Activated CD4-positive, alpha-beta memory T cell treated with anti-CD3 and anti-CD28 coated beads for 36 hours (primary cell): ENCODE measurements around the gene CDH5. TPM values are rescaled to one million over a fixed set of nuclear protein-coding genes. Genes with fewer than 3 reads are reported as not detected.

Experiments
- CTCF ChIA-PET: fragments of 350-600 bp; sonication (Branson Sonifier 250); formaldehyde crosslinking; loops from one replicate; lab custom pipeline; 2021; ENCODE audit warnings: antibody characterized with exemption, inconsistent platforms; lab: Charles Lee
- POLR2A ChIA-PET: fragments of 350-600 bp; sonication (Branson Sonifier 250); formaldehyde crosslinking; loops from one replicate; lab custom pipeline; 2021; ENCODE audit warnings: antibody characterized with exemption; lab: Charles Lee
- DNase-seq: peaks from one replicate; pipeline ENCODE4 v3.0.0-alpha.2; 2020
- H3K27ac Mint-ChIP-seq: one replicate; pipeline ENCODE4 v1.8.0; 2021; ENCODE audit warnings: mixed read lengths
- H3K27me3 Mint-ChIP-seq: one replicate; pipeline ENCODE4 v1.8.0; 2021; ENCODE audit warnings: mixed read lengths
- H3K36me3 Mint-ChIP-seq: one replicate; pipeline ENCODE4 v1.8.0; 2021; ENCODE audit warnings: mixed read lengths
- H3K4me1 Mint-ChIP-seq: one replicate; pipeline ENCODE4 v1.8.0; 2021; ENCODE audit warnings: low read depth, mixed read lengths
- H3K4me3 Mint-ChIP-seq: one replicate; pipeline ENCODE4 v1.8.0; 2021; ENCODE audit warnings: mild to moderate bottlenecking, mixed read lengths
- H3K9me3 Mint-ChIP-seq: one replicate; pipeline ENCODE4 v1.8.0; 2021; ENCODE audit warnings: mixed read lengths
- intact Hi-C: fragments of 100-400 bp; cut with micrococcal nuclease; formaldehyde crosslinking; loops from one replicate; pipeline ENCODE4 v1.15.1; 2023
- total RNA-seq, 2 experiments: library from RNA; stranded (reverse); gene quantifications; one replicate each; pipeline ENCODE4 v1.2.3, GENCODE V29; 2021

Gene CDH5
- total RNA-seq, 2 experiments from 2014 or later = not detected

DNA sequence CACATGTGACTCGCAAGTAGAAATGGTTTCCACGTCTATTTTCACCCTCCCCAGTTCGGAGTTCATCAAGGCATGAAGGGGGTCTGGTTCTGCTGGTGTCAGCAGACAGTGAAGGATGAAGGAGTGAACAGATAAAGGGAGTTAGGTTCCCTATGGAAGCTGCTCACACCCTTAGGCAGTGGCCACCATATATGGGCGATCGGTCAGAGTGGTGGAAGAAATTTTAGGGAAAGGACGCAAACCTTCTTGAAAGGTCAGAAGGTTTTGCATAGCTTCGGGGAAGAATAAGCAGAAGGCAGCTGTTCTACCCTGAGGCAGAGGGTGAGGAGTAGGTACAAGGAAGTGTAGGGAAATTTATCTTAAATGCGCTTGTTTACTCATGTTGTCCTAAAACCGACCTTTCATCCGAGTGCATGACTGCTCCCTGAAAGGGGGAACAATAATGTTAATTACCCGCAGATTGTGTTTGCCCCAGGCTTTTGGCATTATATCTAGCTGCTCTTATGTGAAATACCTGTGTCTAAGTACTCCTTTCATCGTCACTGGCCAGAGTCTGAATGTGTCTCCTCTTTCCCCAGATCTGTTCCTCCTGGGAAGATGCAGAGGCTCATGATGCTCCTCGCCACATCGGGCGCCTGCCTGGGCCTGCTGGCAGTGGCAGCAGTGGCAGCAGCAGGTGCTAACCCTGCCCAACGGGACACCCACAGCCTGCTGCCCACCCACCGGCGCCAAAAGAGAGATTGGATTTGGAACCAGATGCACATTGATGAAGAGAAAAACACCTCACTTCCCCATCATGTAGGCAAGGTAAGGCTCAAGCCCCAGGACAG is 12.5 kb downstream of the CDH5 start:
- intact Hi-C loops = no loop called here
- no peak overlapping the region for H3K27ac Mint-ChIP-seq
- DNase-seq = no peak
- no peaks in the 10 kb centered on the region for H3K4me1 Mint-ChIP-seq
- no peak overlapping the region for H3K4me3 Mint-ChIP-seq
- H3K9me3 Mint-ChIP-seq = peaks cover 4% of the 10 kb centered on the region
- ChIA-PET POLR2A (no interaction called here), CTCF (interaction anchor here (0.5 kb wide), 1 partner anchor 96 kb away, joined by 4 read pairs; no protein-coding TSS in a partner anchor)
- no peaks in the 10 kb centered on the region for H3K36me3 Mint-ChIP-seq
- no peaks in the 10 kb centered on the region for H3K27me3 Mint-ChIP-seq

DNA sequence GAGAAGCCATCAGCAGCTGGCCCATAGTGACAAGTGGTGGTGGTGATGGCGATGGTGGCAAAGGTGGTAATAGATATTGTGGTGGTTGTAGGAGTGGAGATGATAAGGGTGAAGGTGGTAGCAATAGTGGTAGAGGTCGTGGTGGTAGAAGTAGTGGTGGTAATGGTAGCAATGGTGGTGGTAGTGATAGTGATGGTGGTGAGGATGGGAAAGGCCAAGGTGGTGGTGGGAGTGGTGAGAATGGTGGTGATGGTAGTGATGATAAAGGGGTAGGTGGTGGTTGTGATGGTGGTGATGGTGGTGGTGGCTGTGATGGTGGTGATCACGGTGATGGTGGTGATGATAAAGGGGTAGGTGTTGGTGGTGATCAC is 13.1 kb downstream of the CDH5 start:
- CTCF ChIA-PET = no interaction called here
- POLR2A ChIA-PET = no interaction called here
- H3K4me3 Mint-ChIP-seq = no peak overlapping the region
- no peaks in the 10 kb centered on the region for H3K36me3 Mint-ChIP-seq
- H3K9me3 Mint-ChIP-seq = peaks cover 4% of the 10 kb centered on the region
- no peaks in the 10 kb centered on the region for H3K27me3 Mint-ChIP-seq
- no peaks in the 10 kb centered on the region for H3K4me1 Mint-ChIP-seq
- no peak for DNase-seq
- intact Hi-C loops = no loop called here
- no peak overlapping the region for H3K27ac Mint-ChIP-seq

DNA sequence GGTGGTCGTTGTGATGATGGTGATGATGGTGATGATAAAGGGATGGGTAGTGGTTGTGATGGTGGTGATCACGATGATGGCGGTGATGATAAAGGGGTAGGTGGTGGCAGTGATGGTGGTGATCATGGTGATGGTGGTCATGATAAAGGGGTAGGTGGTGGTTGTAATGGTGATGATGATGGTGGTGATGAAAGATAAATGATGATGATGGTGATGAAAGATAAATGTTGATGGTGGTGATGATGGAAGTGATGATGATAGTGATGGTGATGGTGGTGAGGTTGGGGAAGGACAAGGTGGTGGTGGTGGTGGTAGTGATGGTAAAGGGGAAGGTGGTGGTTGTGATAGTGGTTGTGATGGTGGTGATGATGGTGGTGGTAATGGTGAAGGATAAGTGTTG is 13.9 kb downstream of the CDH5 start:
- H3K36me3 Mint-ChIP-seq = no peaks in the 10 kb centered on the region
- ChIA-PET CTCF (interaction anchor here (0.7 kb wide), 1 partner anchor 35 kb away, joined by 3 read pairs; no protein-coding TSS in a partner anchor), POLR2A (no interaction called here)
- intact Hi-C loops = no loop called here
- H3K27me3 Mint-ChIP-seq = no peaks in the 10 kb centered on the region
- no peak for DNase-seq
- no peak overlapping the region for H3K27ac Mint-ChIP-seq
- no peak overlapping the region for H3K4me3 Mint-ChIP-seq
- H3K4me1 Mint-ChIP-seq = no peaks in the 10 kb centered on the region
- peaks cover 4% of the 10 kb centered on the region for H3K9me3 Mint-ChIP-seq

DNA sequence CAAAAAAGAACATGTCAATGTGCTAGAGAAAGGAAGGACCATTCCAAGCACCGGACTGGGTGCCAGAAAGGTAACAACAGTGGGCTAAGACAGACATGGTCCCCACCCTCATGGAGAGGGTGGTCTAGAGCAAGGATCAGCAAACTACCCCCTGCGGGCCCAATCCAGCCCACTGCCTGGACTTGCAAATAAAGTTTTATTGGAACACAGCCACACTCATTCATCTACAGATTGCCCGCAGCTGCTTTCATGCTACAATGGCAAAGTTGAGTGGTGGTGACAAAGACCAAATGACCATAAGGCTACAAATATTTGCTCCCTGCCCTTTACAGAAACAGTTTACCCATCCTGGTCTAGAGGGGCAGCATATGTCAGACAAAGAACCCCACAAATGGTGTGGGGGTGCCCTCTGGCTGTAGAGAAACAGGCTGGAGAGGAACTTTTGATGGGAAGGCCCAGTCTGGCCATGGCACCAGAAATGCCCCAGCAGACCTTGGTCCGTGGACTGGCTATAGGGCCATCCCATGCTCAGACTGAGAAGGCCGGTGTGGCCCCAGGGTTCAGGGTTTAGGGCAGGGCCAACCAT is 15.2 kb downstream of the CDH5 start:
- intact Hi-C loops = no loop called here
- H3K27ac Mint-ChIP-seq = no peak overlapping the region
- H3K36me3 Mint-ChIP-seq = no peaks in the 10 kb centered on the region
- peaks cover 4% of the 10 kb centered on the region for H3K9me3 Mint-ChIP-seq
- no peaks in the 10 kb centered on the region for H3K27me3 Mint-ChIP-seq
- H3K4me1 Mint-ChIP-seq = no peaks in the 10 kb centered on the region
- ChIA-PET CTCF (interaction anchor here (0.8 kb wide), 1 partner anchor 24 kb away, joined by 3 read pairs; no protein-coding TSS in a partner anchor), POLR2A (no interaction called here)
- no peak overlapping the region for H3K4me3 Mint-ChIP-seq
- DNase-seq = no peak

DNA sequence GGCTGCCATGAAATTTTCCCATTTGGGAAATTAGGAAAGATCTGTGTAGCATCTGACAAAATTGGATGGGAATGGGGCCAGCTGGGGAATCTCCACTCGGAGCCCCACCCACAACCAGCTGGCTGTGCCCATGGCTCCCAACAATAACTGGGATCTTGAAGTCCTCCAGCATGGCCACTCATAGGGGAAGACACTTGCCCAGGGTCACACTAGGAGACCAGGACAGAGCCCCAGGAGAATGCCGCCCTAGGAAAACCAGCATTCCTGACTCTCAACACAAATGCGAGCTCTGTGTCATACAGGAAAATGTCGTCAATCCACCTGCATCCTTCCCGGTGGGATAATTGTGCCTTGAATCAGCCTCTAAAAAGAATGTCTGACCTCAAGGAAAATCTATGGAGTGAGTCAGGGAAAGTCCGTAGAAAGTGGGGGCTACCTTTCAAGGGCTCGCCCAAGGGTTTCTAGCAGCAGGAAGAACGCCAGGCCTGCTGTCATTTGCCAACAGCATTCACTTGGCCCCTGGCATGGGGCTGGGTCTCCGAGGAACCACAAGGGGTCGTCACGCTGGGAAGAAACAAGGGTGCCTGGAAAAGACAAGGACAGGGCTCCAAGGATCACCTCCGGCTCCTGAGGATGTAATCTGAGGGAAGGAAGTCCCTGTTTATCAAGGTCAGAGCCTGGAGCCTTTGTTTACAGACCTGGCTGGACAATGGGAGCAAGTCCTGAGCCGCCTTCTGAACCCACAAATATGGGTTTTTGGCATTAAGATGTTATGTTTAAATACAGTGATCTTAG is 15.9 kb downstream of the CDH5 start:
- Mint-ChIP-seq H3K4me3 (no peak overlapping the region), H3K27me3 (no peaks in the 10 kb centered on the region), H3K36me3 (no peaks in the 10 kb centered on the region), H3K4me1 (no peaks in the 10 kb centered on the region), H3K27ac (no peak overlapping the region), H3K9me3 (peaks cover 4% of the 10 kb centered on the region)
- ChIA-PET CTCF (no interaction called here), POLR2A (no interaction called here)
- no peak for DNase-seq
- intact Hi-C loops = no loop called here

GRCh38 chr16:66382966-66383299 is 16.4 kb downstream of the CDH5 start:
- peaks cover 4% of the 10 kb centered on the region for H3K9me3 Mint-ChIP-seq
- ChIA-PET POLR2A (no interaction called here), CTCF (no interaction called here)
- DNase-seq = no peak
- intact Hi-C loops = no loop called here
- H3K27ac Mint-ChIP-seq = no peak overlapping the region
- H3K27me3 Mint-ChIP-seq = no peaks in the 10 kb centered on the region
- no peaks in the 10 kb centered on the region for H3K36me3 Mint-ChIP-seq
- H3K4me3 Mint-ChIP-seq = no peak overlapping the region
- H3K4me1 Mint-ChIP-seq = no peaks in the 10 kb centered on the region

DNA sequence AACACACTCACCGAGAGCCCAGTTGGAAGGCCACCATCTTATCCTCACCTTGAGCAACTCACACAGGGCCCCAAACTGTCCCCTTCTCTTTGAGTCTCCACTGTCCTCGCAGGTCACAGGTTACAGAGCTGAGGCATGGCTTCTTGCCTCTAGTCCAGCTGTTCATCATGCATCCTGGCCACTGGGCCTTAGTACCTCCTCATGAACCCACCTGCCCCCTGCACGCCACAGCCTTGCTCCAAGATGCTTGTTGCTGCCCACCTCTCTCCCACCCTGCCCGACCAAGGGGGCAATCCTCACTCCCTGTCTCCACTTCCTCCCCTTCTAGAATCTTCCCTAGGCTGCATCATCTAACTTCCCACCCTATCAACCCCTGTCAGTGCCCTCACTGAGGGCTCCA is 17.1 kb downstream of the CDH5 start:
- Mint-ChIP-seq H3K4me3 (no peak overlapping the region), H3K27ac (no peak overlapping the region), H3K27me3 (no peaks in the 10 kb centered on the region), H3K36me3 (no peaks in the 10 kb centered on the region), H3K4me1 (no peaks in the 10 kb centered on the region), H3K9me3 (peaks cover 4% of the 10 kb centered on the region)
- intact Hi-C loops = no loop called here
- ChIA-PET CTCF (no interaction called here), POLR2A (interaction anchor here (0.6 kb wide), 1 partner anchor 252 kb away, joined by 3 read pairs; no protein-coding TSS in a partner anchor)
- no peak for DNase-seq

GRCh38 chr16:66385415-66385814 is 18.9 kb downstream of the CDH5 start:
- Mint-ChIP-seq H3K9me3 (no peaks in the 10 kb centered on the region), H3K4me3 (no peak overlapping the region), H3K4me1 (no peaks in the 10 kb centered on the region), H3K36me3 (no peaks in the 10 kb centered on the region), H3K27ac (no peak overlapping the region), H3K27me3 (no peaks in the 10 kb centered on the region)
- CTCF ChIA-PET = interaction anchor here (1.1 to 1.6 kb wide), 2 partner anchors 28 to 43 kb away, joined by 6 to 7 read pairs; no protein-coding TSS in a partner anchor
- DNase-seq = no peak
- intact Hi-C loops = no loop called here
- POLR2A ChIA-PET = no interaction called here

GRCh38 chr16:66386629-66387622 is 20.4 kb downstream of the CDH5 start:
- H3K4me3 Mint-ChIP-seq = no peak overlapping the region
- no peaks in the 10 kb centered on the region for H3K9me3 Mint-ChIP-seq
- no peaks in the 10 kb centered on the region for H3K4me1 Mint-ChIP-seq
- intact Hi-C loops = no loop called here
- no peak overlapping the region for H3K27ac Mint-ChIP-seq
- no peaks in the 10 kb centered on the region for H3K36me3 Mint-ChIP-seq
- H3K27me3 Mint-ChIP-seq = no peaks in the 10 kb centered on the region
- ChIA-PET CTCF (no interaction called here), POLR2A (no interaction called here)
- DNase-seq = no peak

DNA sequence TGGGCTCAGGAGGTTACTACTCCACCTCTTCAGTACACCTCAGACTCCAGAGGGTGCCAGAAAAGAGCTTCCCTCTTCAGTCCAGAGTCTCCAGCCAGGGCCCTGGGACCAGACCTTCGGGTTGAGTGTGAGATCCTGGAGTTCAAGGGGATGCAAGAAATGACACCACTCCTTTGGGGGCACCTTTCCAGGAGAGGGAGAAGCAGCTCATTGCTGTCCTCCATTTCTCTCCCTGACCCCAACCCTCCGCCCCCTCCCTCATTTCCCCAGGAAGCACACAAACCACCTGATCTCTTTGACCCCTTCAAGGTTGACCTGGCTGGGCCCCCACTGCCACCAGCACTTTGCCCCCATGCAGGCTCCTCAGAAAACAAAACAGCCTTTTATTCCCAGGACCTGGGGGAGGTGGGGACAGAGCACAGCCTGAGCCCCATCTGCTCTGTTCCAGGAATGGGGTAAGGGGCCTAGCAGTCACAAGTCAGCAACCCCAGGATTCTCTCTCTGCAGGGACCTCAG is 21.4 kb downstream of the CDH5 start:
- H3K27ac Mint-ChIP-seq = no peak overlapping the region
- CTCF ChIA-PET = no interaction called here
- intact Hi-C loops = no loop called here
- POLR2A ChIA-PET = no interaction called here
- H3K4me3 Mint-ChIP-seq = no peak overlapping the region
- no peak for DNase-seq
- H3K36me3 Mint-ChIP-seq = no peaks in the 10 kb centered on the region
- no peaks in the 10 kb centered on the region for H3K9me3 Mint-ChIP-seq
- H3K27me3 Mint-ChIP-seq = no peaks in the 10 kb centered on the region
- no peaks in the 10 kb centered on the region for H3K4me1 Mint-ChIP-seq

DNA sequence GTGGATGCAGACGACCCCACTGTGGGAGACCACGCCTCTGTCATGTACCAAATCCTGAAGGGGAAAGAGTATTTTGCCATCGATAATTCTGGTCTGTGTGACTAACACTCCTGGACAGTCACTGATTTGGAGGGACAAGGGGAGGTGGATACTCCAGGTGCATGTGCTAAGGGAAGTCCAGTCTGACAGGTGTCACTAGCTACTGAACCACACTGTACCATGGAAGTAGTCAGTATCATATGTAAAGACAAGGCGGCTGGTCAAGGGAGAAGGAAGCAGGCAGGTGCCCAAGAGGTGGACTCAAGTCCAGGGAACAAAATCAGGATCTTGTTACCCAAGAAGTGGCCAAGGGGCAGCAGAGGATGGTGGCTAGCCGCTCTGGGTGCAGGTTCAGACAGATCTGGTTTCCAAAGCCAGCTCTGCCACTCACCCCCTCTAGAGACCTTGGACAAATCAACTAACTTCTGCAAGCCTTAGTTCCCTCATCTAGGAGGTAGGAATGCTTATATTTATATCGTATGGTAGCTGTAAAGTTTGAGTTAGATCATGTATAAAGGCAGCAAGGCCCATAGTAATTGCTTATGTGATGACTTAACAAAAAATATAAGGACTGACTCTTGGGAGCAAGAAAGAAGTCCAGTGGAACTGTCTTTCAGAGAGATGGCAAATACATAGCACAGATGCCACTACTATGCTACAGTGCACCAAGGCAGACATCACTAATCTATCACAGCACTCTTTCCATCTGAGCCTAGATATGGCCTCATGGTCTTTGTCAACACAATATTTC is 22.1 kb downstream of the CDH5 start:
- intact Hi-C loops = no loop called here
- CTCF ChIA-PET = no interaction called here
- Mint-ChIP-seq H3K36me3 (no peaks in the 10 kb centered on the region), H3K4me3 (no peak overlapping the region), H3K27ac (no peak overlapping the region), H3K27me3 (no peaks in the 10 kb centered on the region), H3K9me3 (no peaks in the 10 kb centered on the region), H3K4me1 (no peaks in the 10 kb centered on the region)
- no peak for DNase-seq
- POLR2A ChIA-PET = no interaction called here
